ENCODE measurements around the gene NDUFA8. TPM values are rescaled to one million over a fixed set of nuclear protein-coding genes. Genes with fewer than 3 reads are reported as not detected.

NDUFA8 gene
- total and polyA plus RNA-seq, 2 experiments from 2014 or later = 36.6 to 144 TPM

- TF ChIP-seq STAT1 (IDR thresholded peaks at IDR 0.05; ENCODE audit: unreplicated experiment) = no peak
- no peak for TF ChIP-seq EZH2 (IDR thresholded peaks at IDR 0.05; ENCODE audit: low read depth, unreplicated experiment)
- no peak for TF ChIP-seq ZNF462 (CRISPR knock-in tag; IDR thresholded peaks at IDR 0.05)
- no peak for TF ChIP-seq ETS1 (IDR thresholded peaks at IDR 0.05)
- TF ChIP-seq CREB1 (CRISPR knock-in tag; IDR thresholded peaks at IDR 0.05; ENCODE audit: low read depth) = no peak
- TF ChIP-seq, protein P1, sequence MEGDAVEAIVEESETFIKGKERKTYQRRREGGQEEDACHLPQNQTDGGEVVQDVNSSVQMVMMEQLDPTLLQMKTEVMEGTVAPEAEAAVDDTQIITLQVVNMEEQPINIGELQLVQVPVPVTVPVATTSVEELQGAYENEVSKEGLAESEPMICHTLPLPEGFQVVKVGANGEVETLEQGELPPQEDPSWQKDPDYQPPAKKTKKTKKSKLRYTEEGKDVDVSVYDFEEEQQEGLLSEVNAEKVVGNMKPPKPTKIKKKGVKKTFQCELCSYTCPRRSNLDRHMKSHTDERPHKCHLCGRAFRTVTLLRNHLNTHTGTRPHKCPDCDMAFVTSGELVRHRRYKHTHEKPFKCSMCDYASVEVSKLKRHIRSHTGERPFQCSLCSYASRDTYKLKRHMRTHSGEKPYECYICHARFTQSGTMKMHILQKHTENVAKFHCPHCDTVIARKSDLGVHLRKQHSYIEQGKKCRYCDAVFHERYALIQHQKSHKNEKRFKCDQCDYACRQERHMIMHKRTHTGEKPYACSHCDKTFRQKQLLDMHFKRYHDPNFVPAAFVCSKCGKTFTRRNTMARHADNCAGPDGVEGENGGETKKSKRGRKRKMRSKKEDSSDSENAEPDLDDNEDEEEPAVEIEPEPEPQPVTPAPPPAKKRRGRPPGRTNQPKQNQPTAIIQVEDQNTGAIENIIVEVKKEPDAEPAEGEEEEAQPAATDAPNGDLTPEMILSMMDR (conservative IDR thresholded peaks at IDR 0.05; ENCODE audit: low read depth in 2 of 2) = no peak
- TF ChIP-seq, protein P2, sequence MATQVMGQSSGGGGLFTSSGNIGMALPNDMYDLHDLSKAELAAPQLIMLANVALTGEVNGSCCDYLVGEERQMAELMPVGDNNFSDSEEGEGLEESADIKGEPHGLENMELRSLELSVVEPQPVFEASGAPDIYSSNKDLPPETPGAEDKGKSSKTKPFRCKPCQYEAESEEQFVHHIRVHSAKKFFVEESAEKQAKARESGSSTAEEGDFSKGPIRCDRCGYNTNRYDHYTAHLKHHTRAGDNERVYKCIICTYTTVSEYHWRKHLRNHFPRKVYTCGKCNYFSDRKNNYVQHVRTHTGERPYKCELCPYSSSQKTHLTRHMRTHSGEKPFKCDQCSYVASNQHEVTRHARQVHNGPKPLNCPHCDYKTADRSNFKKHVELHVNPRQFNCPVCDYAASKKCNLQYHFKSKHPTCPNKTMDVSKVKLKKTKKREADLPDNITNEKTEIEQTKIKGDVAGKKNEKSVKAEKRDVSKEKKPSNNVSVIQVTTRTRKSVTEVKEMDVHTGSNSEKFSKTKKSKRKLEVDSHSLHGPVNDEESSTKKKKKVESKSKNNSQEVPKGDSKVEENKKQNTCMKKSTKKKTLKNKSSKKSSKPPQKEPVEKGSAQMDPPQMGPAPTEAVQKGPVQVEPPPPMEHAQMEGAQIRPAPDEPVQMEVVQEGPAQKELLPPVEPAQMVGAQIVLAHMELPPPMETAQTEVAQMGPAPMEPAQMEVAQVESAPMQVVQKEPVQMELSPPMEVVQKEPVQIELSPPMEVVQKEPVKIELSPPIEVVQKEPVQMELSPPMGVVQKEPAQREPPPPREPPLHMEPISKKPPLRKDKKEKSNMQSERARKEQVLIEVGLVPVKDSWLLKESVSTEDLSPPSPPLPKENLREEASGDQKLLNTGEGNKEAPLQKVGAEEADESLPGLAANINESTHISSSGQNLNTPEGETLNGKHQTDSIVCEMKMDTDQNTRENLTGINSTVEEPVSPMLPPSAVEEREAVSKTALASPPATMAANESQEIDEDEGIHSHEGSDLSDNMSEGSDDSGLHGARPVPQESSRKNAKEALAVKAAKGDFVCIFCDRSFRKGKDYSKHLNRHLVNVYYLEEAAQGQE (IDR thresholded peaks at IDR 0.05; ENCODE audit: unreplicated experiment) = no peak
- TF ChIP-seq POLR2AphosphoS5 (IDR thresholded peaks at IDR 0.05; ENCODE audit: low read depth) = no peak
- TF ChIP-seq ZNF114 (CRISPR knock-in tag; IDR thresholded peaks at IDR 0.05) = no peak
- no peak for TF ChIP-seq JUNB (IDR thresholded peaks at IDR 0.05; ENCODE audit: unreplicated experiment)
- no peak for TF ChIP-seq NANOG (IDR thresholded peaks at IDR 0.05; ENCODE audit: borderline replicate concordance)
- no peak for TF ChIP-seq EZH2phosphoT487 (IDR thresholded peaks at IDR 0.05; ENCODE audit: unreplicated experiment)
- no peak for TF ChIP-seq ZNF331 (CRISPR knock-in tag; IDR thresholded peaks at IDR 0.05; ENCODE audit: low read depth)
- H3K4me1 Mint-ChIP-seq = peaks cover 8% of the 10 kb centered on the region
- no peaks in the 10 kb centered on the region; the same call in 2 of the 3 replicates for H3K9me3 Mint-ChIP-seq
- Histone ChIP-seq H4K20me1 (replicated peaks; ENCODE audit: insufficient read depth) (no peaks in the 10 kb centered on the region), H3K27ac (ENCODE audit: low read depth) (no peak overlapping the region), H3K27me3 (ENCODE audit: insufficient read depth) (no peaks in the 10 kb centered on the region), H3F3A (replicated peaks; ENCODE audit: low read depth) (no peaks in the 10 kb centered on the region), H3K4me1 (ENCODE audit: insufficient read depth) (peaks cover under 1% of the 10 kb centered on the region; the same call in 1 of the 2 replicates), H3K4me2 (no peak overlapping the region), H3K36me3 (ENCODE audit: insufficient read depth) (no peaks in the 10 kb centered on the region), H3K4me3 (no peak overlapping the region), H3K9me2 (ENCODE audit: insufficient read depth) (no peaks in the 10 kb centered on the region), H3K79me2 (replicated peaks; ENCODE audit: insufficient read depth) (no peaks in the 10 kb centered on the region), H2AFZ (no peak overlapping the region)
- no peaks in the 10 kb centered on the region for H3K36me3 Mint-ChIP-seq (ENCODE audit: low read depth)
- no peak overlapping the region for H3K27ac Mint-ChIP-seq
- ATAC-seq = no peak
- DNase-seq (ENCODE audit: low spot score) = no peak
- H3K27me3 Mint-ChIP-seq (ENCODE audit: insufficient read depth, low read depth, poor library complexity) = peaks cover 4% of the 10 kb centered on the region
- H3K4me3 Mint-ChIP-seq = no peak overlapping the region
Observed at GRCh38 chr9:122197882-122198281, 38.3 kb upstream of the NDUFA8 start.

All from GM23338 (cell line).